ENCODE data around the gene SMYD3. TPM values are rescaled to one million over a fixed set of nuclear protein-coding genes. Genes with fewer than 3 reads are reported as not detected.

SMYD3 gene
- total and polyA plus RNA-seq, 9 of the 15 experiments (the other 6 are each of a cell fraction or from before 2014, with no cell fraction given): 128 to 440 (median 197) TPM

DNA sequence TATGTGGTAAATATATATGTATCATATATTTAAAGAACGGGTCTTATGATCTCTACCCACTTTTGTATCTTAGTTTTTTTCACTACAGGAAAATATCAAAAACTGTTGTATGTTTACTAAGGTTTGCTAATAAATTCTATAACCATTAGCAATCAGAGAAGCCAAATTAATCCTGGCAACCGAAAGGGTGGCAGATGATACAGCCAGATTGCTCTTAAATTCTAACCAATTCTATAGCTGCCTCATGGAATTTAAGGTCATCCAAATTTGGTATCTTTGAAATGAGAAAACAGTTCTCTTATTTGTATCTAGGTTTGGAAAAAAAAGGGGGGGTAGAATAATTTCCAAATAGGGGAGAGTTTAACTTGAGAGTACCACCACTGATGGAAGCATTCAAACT lies 591.2 kb downstream of the SMYD3 start:
- in situ Hi-C loops (cut with MboI): no loop called here
- Histone ChIP-seq H2AFZ (ENCODE audit: low read depth, low read length) (no peak overlapping the region), H3K27me3 (ENCODE audit: control insufficient read depth in 2 of 2, insufficient read depth in 2 of 2, low read length in 2 of 2) (no peaks in the 10 kb centered on the region), H4K20me1 (replicated peaks; ENCODE audit: control insufficient read depth, insufficient read depth, low read length) (no peaks in the 10 kb centered on the region), H3K4me1 (replicated peaks in 1 of 2; ENCODE audit: control insufficient read depth in 2 of 2, insufficient read depth in 2 of 2, low read length in 2 of 2) (no peaks in the 10 kb centered on the region), H3K4me3 (no peak overlapping the region), H3K4me2 (ENCODE audit: insufficient read depth, low read length) (no peak overlapping the region), H3K36me3 (ENCODE audit: control insufficient read depth, insufficient read depth, low read length) (peaks cover 50% of the 10 kb centered on the region), H3K9me3 (replicated peaks; ENCODE audit: control insufficient read depth, insufficient read depth, low read depth, low read length) (no peaks in the 10 kb centered on the region), H3K79me2 (ENCODE audit: control insufficient read depth, insufficient read depth, low read length) (peaks cover 34% of the 10 kb centered on the region), H3K9me1 (ENCODE audit: control insufficient read depth, insufficient read depth, low read length) (no peaks in the 10 kb centered on the region), H3K9ac (ENCODE audit: insufficient read depth in 1 of 2, low read depth in 2 of 2, low read length in 2 of 2) (no peak overlapping the region), H3K27ac (ENCODE audit: extremely low read depth, low read depth, low read length) (no peak overlapping the region)
- intact Hi-C loops (cut with micrococcal nuclease): no loop called here
- FAIRE-seq (no peak), DNase-seq (ENCODE audit: extremely low read depth in 1 of 4, low spot score in 3 of 4) (no peak), ATAC-seq (no peak)
- BruUV-seq (replicated peaks): no TSS peak
- CTCF ChIA-PET (ENCODE audit: low intra/inter-chr PET ratio): no interaction called here
- 92% methylated on average over 2 of the region's 2 CpGs for WGBS (ENCODE audit: insufficient coverage, low coverage, missing lambda C conversion rate)
- POLR2A ChIA-PET: no interaction called here
- TF ChIP-seq SP1 (CRISPR knock-in tag; IDR thresholded peaks at IDR 0.05) (no peak), PYGO2 (tag; IDR thresholded peaks at IDR 0.05) (no peak), PTTG1 (tag; IDR thresholded peaks at IDR 0.05; ENCODE audit: low read depth) (no peak), NELFE (IDR thresholded peaks at IDR 0.05; ENCODE audit: insufficient read depth, insufficient read length) (no peak), FOXJ2 (tag; IDR thresholded peaks at IDR 0.05) (no peak), ZC3H4 (CRISPR knock-in tag; IDR thresholded peaks at IDR 0.05; ENCODE audit: borderline replicate concordance) (no peak), ZNF707 (CRISPR knock-in tag; conservative IDR thresholded peaks at IDR 0.05) (no peak), ZNF12 (CRISPR knock-in tag; IDR thresholded peaks at IDR 0.05) (no peak), TBL1XR1 (IDR thresholded peaks at IDR 0.05; ENCODE audit: low read length in 2 of 2) (no peak), ZNF134 (CRISPR knock-in tag; conservative IDR thresholded peaks at IDR 0.05) (no peak), BCL6 (CRISPR knock-in tag; IDR thresholded peaks at IDR 0.05) (no peak), SUPT5H (IDR thresholded peaks at IDR 0.05) (no peak)
- TF ChIP-seq, protein P1, sequence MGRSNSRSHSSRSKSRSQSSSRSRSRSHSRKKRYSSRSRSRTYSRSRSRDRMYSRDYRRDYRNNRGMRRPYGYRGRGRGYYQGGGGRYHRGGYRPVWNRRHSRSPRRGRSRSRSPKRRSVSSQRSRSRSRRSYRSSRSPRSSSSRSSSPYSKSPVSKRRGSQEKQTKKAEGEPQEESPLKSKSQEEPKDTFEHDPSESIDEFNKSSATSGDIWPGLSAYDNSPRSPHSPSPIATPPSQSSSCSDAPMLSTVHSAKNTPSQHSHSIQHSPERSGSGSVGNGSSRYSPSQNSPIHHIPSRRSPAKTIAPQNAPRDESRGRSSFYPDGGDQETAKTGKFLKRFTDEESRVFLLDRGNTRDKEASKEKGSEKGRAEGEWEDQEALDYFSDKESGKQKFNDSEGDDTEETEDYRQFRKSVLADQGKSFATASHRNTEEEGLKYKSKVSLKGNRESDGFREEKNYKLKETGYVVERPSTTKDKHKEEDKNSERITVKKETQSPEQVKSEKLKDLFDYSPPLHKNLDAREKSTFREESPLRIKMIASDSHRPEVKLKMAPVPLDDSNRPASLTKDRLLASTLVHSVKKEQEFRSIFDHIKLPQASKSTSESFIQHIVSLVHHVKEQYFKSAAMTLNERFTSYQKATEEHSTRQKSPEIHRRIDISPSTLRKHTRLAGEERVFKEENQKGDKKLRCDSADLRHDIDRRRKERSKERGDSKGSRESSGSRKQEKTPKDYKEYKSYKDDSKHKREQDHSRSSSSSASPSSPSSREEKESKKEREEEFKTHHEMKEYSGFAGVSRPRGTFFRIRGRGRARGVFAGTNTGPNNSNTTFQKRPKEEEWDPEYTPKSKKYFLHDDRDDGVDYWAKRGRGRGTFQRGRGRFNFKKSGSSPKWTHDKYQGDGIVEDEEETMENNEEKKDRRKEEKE (IDR thresholded peaks at IDR 0.05; ENCODE audit: borderline replicate concordance in 1 of 2, control insufficient read depth in 1 of 2, low read depth in 2 of 2, low read length in 1 of 2): no peak
- TF ChIP-seq, protein P2, sequence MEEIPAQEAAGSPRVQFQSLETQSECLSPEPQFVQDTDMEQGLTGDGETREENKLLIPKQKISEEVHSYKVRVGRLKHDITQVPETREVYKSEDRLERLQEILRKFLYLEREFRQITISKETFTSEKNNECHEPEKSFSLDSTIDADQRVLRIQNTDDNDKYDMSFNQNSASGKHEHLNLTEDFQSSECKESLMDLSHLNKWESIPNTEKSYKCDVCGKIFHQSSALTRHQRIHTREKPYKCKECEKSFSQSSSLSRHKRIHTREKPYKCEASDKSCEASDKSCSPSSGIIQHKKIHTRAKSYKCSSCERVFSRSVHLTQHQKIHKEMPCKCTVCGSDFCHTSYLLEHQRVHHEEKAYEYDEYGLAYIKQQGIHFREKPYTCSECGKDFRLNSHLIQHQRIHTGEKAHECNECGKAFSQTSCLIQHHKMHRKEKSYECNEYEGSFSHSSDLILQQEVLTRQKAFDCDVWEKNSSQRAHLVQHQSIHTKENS (CRISPR knock-in tag; IDR thresholded peaks at IDR 0.05): no peak
- TF ChIP-seq, protein P3, sequence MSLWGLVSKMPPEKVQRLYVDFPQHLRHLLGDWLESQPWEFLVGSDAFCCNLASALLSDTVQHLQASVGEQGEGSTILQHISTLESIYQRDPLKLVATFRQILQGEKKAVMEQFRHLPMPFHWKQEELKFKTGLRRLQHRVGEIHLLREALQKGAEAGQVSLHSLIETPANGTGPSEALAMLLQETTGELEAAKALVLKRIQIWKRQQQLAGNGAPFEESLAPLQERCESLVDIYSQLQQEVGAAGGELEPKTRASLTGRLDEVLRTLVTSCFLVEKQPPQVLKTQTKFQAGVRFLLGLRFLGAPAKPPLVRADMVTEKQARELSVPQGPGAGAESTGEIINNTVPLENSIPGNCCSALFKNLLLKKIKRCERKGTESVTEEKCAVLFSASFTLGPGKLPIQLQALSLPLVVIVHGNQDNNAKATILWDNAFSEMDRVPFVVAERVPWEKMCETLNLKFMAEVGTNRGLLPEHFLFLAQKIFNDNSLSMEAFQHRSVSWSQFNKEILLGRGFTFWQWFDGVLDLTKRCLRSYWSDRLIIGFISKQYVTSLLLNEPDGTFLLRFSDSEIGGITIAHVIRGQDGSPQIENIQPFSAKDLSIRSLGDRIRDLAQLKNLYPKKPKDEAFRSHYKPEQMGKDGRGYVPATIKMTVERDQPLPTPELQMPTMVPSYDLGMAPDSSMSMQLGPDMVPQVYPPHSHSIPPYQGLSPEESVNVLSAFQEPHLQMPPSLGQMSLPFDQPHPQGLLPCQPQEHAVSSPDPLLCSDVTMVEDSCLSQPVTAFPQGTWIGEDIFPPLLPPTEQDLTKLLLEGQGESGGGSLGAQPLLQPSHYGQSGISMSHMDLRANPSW (CRISPR knock-in tag; IDR thresholded peaks at IDR 0.05): no peak
- TF ChIP-seq, protein P4, sequence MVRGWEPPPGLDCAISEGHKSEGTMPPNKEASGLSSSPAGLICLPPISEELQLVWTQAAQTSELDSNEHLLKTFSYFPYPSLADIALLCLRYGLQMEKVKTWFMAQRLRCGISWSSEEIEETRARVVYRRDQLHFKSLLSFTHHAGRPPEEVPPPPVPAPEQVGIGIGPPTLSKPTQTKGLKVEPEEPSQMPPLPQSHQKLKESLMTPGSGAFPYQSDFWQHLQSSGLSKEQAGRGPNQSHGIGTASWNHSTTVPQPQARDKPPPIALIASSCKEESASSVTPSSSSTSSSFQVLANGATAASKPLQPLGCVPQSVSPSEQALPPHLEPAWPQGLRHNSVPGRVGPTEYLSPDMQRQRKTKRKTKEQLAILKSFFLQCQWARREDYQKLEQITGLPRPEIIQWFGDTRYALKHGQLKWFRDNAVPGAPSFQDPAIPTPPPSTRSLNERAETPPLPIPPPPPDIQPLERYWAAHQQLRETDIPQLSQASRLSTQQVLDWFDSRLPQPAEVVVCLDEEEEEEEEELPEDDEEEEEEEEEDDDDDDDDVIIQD (CRISPR knock-in tag; IDR thresholded peaks at IDR 0.05): no peak

Data from K562 (cell line).